T-helper 17 cell (primary cell): ENCODE results near the gene F12. TPM values are rescaled to one million over a fixed set of nuclear protein-coding genes. Genes with fewer than 3 reads are reported as not detected.
"Not testable (repeated sequence)": the region's sequence is repeated elsewhere in the genome, so short reads cannot be mapped to it uniquely, and the experiment has no call there.

Experiments used
- ATAC-seq: fragments of 150-1000 bp; cut with Tn5 transposase; 2 replicates; pipeline ENCODE4 v1.10.0; 2021; ENCODE audit warnings: mild to moderate bottlenecking, moderate library complexity
- DNase-seq, 3 donors: peaks; one replicate each; pipeline versions ENCODE4 v3.0.0 to v3.0.0-alpha.2; 2020 to 2021
- H3K9me3 ChIP-seq: one replicate; pipeline ENCODE4 v1.7.0; 2013; ENCODE audit warnings: low read length, mild to moderate bottlenecking; ENCODE audit not compliant: control insufficient read depth, poor library complexity, severe bottlenecking
- H3K27ac Mint-ChIP-seq: one replicate; pipeline ENCODE4 v1.8.0; 2022; ENCODE audit warnings: mild to moderate bottlenecking, moderate library complexity, mixed read lengths
- H3K27me3 Mint-ChIP-seq: one replicate; pipeline ENCODE4 v1.8.0; 2022; ENCODE audit warnings: mixed read lengths
- H3K36me3 Mint-ChIP-seq: one replicate; pipeline ENCODE4 v1.8.0; 2022; ENCODE audit warnings: low read depth, mixed read lengths
- H3K4me1 Mint-ChIP-seq: one replicate; pipeline ENCODE4 v1.8.0; 2022; ENCODE audit warnings: mild to moderate bottlenecking, mixed read lengths
- H3K4me3 Mint-ChIP-seq: one replicate; pipeline ENCODE4 v1.8.0; 2022; ENCODE audit warnings: mild to moderate bottlenecking, moderate library complexity, mixed read lengths
- total RNA-seq, 4 donors: library from RNA in 2 of 4; stranded (reverse) in 2 of 4; gene quantifications; one replicate each; pipeline ENCODE4 v1.2.3 and lab custom pipeline; 2022 to 2026

Gene F12
- total RNA-seq, 2 donors from 2014 or later = 0.62 to 1.1 TPM

DNA sequence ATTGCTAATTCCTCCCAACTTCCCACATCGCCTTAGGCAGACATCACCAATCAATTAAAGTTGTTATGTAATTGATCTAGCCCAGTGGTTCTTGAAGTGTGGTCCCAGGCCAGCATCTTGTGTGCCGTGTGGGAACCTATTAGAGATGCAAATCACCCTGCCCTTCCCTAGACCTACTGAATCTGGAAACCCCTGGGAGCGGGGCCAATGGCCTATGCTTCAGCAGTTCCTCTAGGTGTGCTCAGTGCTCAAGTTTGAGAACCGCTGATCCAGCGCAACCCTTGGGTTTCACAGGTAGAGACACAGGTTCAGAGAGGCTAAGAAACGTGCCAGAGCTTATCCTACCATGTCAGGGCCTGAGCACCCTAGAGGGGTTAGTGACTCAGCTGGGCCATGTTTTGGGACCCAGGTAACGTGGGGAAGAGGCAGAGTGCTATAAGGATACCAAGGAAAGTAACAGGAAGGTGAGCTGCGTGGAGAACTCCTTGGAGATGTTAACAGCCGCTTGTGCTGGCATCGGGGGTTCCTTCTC, 20.8 kb downstream of the F12 start:
- Mint-ChIP-seq H3K27me3 (no peaks in the 10 kb centered on the region), H3K27ac (peak overlapping the region; percentile 97), H3K4me3 (peak overlapping the region; percentile 92), H3K4me1 (peaks cover 39% of the 10 kb centered on the region), H3K36me3 (no peaks in the 10 kb centered on the region)
- H3K9me3 ChIP-seq = no peaks in the 10 kb centered on the region
- ATAC-seq (no peak), DNase-seq (no peak)

DNA sequence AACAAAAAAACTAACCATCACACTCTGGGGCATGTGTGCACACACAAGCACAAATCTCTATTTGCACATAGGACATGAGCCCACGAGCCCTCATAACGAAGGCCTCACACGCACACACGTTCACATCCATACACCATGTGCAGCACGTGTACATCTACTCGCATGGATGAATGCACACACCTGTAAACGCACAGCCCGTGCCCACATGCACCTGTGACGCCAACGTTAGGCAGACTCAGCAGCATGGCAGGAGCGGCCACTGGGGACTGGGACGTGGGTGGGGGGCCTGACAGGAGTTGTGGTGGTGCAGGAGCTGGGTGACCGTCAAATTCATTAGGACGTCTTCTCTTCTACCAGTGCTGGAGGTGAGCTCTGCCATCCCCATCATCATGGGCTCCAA, 22.0 kb downstream of the F12 start:
- Mint-ChIP-seq H3K4me1 (peaks cover 45% of the 10 kb centered on the region), H3K27ac (peak overlapping the region; percentile 97), H3K36me3 (no peaks in the 10 kb centered on the region), H3K27me3 (no peaks in the 10 kb centered on the region), H3K4me3 (no peak overlapping the region)
- ATAC-seq (no peak), DNase-seq (no peak)
- no peaks in the 10 kb centered on the region for H3K9me3 ChIP-seq

DNA sequence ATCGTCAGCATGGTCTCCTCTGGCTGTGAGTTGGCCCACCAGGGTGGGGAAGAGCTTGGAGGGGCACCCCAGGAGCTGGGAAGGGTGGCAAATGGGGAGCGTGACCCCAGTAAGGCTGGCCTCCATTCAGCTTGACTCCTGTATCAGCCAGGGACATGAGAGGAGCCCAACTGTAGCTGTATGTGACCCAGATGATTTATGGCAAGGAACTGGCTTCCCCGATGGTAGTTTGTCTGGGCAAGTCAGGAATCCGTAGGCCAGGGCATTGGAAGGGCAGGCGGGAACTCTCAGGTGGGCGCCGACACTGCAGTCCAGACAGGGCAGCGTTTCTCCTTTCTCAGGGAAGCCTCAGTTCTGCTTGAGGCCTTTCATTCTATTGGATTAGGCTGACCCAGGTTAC, 22.8 kb downstream of the F12 start:
- H3K36me3 Mint-ChIP-seq = no peaks in the 10 kb centered on the region
- no peaks in the 10 kb centered on the region for H3K9me3 ChIP-seq
- H3K4me3 Mint-ChIP-seq = no peak overlapping the region
- ATAC-seq = no peak
- peak overlapping the region; percentile 97 for H3K27ac Mint-ChIP-seq
- H3K27me3 Mint-ChIP-seq = no peaks in the 10 kb centered on the region
- no peak for DNase-seq
- H3K4me1 Mint-ChIP-seq = peaks cover 47% of the 10 kb centered on the region

DNA sequence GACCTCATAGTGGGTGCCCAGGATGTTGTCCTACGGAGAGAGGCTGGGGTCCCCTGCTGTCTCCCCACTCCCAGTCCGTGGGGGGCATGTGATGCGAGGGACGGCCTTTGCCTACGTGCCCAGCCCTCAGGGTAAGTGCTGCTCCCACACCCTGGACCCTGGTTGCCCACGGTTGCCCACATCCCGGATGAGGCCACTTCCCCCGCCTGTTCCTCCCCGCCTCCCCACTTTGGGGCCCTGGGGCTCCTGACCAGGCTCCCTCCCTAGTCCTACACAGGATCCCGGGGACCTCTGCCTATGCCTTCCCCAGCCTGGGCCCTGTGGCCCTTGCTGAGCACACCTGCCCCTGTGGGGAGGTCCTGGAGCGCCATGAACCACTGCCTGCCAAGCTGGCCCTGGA, 23.6 kb downstream of the F12 start:
- Mint-ChIP-seq H3K4me1 (peaks cover 44% of the 10 kb centered on the region), H3K4me3 (peak overlapping the region; percentile 74), H3K27ac (peak overlapping the region; percentile 80), H3K27me3 (no peaks in the 10 kb centered on the region), H3K36me3 (no peaks in the 10 kb centered on the region)
- no peak for ATAC-seq
- no peak for DNase-seq
- no peaks in the 10 kb centered on the region for H3K9me3 ChIP-seq

DNA sequence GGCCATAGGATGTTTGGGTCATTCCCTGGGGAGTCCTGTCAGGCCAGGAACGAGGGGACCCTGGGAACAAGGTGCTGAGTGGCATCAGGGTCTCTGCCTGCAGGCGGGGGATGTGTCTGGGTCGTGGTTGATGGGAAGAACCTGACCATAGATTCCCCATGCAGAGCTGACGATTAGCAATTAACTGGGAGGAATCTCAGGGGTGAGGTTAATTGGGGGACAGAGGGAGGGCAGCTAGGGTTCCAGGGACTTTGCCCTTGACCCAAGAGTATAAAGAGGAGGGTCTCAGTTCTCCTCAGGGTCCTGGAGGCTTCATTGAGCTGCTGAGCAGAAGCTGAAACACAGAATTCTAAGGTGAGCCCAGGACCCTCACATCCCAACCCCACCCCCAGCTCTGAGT, 25.2 kb downstream of the F12 start, which contains the start of gene SLC34A1:
Gene SLC34A1 (plus strand): TSS at position 301 of the 400 bp plus-strand sequence. CDS start 1,308 bp downstream, outside the sequence.
- no peak for ATAC-seq
- no peaks in the 10 kb centered on the region for H3K9me3 ChIP-seq
- H3K27me3 Mint-ChIP-seq = no peaks in the 10 kb centered on the region
- peak within 1 kb of the TSS; percentile 74 for H3K4me3 Mint-ChIP-seq
- peak within 1 kb of the TSS; percentile 80 for H3K27ac Mint-ChIP-seq
- H3K4me1 Mint-ChIP-seq = peaks cover 39% of the 10 kb centered on the region
- no peaks in the 10 kb centered on the region for H3K36me3 Mint-ChIP-seq
- DNase-seq = no peak

DNA sequence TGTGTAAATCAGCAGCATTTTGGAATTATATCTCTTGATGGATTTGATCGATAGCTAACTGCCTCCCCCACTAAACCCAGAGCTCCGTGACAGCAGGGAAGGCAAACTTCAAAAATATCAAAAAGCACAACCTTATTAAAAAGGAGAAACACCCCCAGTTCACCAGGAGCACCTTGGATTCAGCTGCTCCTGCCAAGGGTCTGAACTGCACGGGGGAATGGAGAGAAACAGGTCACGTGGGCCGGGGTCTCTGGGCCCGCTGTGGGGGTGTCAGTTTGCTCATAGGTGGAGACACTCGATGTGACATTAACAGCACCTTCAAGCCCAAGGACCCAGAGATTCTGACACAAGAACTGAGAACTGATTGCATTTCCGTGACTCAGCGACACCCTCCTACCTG, 26.2 kb downstream of the F12 start:
- H3K27ac Mint-ChIP-seq = no peak overlapping the region
- no peaks in the 10 kb centered on the region for H3K27me3 Mint-ChIP-seq

DNA sequence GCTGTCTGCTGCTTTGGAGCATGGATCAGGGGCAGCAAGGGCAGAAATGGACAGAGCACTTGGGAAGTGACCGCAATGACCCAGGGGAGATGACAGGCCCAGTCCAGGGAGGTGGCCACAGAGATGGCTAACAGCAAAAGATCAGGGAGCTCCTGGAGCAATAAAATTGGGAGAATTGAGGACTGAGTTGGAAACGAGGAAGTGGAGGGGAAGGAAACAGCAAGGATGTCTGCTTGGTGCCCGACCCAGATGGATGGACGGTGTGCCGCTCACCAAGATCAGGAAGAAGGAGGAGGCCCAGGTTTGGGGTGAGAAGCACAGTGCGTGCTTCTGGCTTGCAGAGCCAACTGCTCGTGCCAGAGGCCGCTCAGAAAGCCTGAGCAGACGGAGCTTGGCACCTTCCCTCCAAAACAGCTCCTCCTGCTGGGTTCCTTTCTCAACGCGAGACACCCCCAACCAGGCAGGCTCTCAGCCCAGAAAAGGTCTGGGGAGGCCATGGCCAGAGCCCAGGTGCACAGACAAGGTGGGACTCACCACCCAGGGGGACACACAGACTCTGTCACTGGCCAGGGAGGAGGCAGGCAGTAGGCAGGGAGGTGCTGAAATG, 26.8 kb downstream of the F12 start:
- DNase-seq (no peak), ATAC-seq (no peak)
- H3K36me3 Mint-ChIP-seq = no peaks in the 10 kb centered on the region
- peaks cover 29% of the 10 kb centered on the region for H3K4me1 Mint-ChIP-seq
- H3K4me3 Mint-ChIP-seq = no peak overlapping the region
- H3K9me3 ChIP-seq = no peaks in the 10 kb centered on the region
- no peaks in the 10 kb centered on the region for H3K27me3 Mint-ChIP-seq
- H3K27ac Mint-ChIP-seq = no peak overlapping the region

More for the DNA sequence above, 26.2 kb downstream of the F12 start:
- Mint-ChIP-seq H3K36me3 (no peaks in the 10 kb centered on the region), H3K4me1 (peaks cover 30% of the 10 kb centered on the region), H3K4me3 (no peak overlapping the region)
- DNase-seq (no peak), ATAC-seq (no peak)
- H3K9me3 ChIP-seq = no peaks in the 10 kb centered on the region

DNA sequence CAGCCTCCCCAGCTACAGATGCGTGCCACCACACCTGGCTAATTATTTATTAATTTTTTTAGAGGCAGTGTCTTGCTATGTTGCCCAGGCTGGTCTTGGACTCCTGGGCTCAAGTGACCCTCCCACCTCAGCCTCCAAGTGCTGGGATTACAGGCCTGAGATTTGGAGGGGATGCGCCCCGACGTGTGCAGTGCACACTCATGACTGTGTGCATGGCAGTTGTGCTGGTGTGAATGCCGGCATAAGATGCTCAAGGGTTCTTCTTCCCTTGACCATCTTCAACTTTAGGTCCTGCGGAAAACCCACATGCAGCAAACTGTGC, 28.6 kb downstream of the F12 start:
- Mint-ChIP-seq H3K4me1 (peaks cover 29% of the 10 kb centered on the region), H3K4me3 (no peak overlapping the region), H3K36me3 (no peaks in the 10 kb centered on the region), H3K27me3 (no peaks in the 10 kb centered on the region), H3K27ac (peak overlapping the region; percentile 77)
- no peaks in the 10 kb centered on the region for H3K9me3 ChIP-seq
- ATAC-seq (no peak), DNase-seq (no peak)

DNA sequence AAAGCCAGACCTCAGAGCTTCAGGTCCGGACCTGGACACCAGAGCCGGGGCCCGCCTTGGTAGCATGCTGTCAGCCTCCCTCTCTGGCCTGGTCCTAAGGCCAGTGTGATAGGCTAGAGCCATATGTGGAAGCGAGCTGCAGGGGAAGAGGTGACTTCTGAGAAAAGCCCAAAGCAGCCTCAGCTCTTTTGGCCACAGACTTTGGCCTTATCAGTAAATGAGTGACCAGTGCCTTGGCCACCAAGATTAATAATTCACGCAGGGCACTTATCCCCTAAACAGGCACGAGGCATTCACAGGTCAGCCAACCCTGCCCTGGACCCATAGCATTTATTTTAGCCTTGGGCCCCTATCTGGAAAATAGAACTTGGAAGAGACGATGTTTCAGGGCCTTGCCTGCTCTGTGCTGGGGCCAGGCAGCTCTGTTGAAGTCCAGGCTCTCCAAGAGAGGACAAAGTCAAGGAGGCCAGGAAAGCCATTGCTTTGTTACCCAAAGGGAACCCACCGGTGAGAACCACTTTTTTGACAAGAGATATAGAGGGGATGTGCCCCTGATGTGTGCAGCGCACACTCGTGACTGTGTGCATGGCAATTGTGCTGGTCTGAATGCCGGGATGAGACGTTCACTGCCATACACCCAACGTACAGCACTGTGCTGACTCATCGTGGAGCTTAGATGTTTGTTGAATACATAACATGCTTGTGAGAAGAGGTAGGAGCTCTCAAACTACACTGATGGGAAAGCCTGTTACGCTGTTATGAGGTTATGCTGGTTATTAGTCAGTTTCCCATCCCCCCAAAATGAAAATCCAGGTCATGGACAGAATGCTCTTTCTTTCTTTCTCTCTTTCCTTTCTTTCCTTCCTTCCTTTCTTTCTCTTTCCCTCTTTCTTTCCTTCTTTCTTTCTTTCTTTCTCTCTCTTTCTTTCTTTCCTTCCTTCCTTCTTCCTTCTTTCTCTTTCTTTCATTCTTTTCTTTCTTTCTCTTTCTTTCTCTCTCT, 30.2 kb downstream of the F12 start:
- no peaks in the 10 kb centered on the region for H3K9me3 ChIP-seq
- ATAC-seq (peak; percentile 90), DNase-seq (no peak)
- peaks cover 34% of the 10 kb centered on the region for H3K4me1 Mint-ChIP-seq
- peak overlapping the region; percentile 77 for H3K27ac Mint-ChIP-seq
- peak overlapping the region; percentile 64 for H3K4me3 Mint-ChIP-seq
- H3K36me3 Mint-ChIP-seq = no peaks in the 10 kb centered on the region
- H3K27me3 Mint-ChIP-seq = no peaks in the 10 kb centered on the region

DNA sequence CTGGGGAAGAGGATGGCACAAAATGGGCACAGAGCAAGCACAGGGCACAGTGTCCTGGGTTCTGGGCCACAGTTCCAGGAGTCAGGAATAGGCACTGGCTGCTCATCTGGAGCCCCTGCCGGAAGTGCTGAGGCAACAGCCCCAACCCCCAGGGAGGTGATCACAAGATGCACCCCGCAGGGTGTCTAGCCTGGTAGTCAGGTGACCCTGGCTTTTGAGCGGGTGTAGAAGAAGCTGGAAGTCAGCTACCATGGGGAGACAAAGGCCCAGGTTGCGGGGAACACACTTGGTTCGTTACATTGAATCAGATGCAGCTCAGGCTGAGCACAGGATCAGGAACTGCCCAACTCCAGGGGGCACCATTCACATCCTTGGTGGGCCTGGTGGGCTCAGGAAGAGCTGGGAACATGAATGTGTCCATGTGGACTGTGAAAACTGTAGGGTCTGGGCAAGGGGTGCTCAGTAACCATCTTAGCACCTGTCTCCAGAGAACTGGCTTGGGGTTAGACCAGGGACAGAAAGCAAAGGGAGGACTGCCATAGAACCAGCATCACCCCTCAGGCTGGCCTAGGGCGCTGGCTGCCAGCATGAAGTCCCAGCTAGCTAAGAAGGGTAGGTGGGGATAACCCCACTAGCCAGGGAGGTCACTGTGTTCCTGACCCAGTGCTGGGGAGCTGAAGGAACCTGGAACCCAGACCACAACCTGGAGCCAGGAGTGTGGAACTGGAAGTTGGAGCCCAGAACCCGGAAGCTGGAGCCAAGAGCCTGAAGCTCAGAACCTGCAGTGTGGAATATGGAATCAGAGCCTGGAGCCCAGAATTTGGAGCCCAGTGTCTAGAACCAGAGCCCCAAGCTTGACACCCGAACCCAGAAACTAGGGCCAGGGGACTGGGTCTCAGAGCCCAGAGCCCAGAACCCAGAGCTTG, 31.2 kb downstream of the F12 start:
- H3K36me3 Mint-ChIP-seq = no peaks in the 10 kb centered on the region
- no peak overlapping the region for H3K4me3 Mint-ChIP-seq
- no peak for ATAC-seq
- H3K27ac Mint-ChIP-seq = peak overlapping the region; percentile 70
- no peaks in the 10 kb centered on the region for H3K27me3 Mint-ChIP-seq
- no peak for DNase-seq
- H3K4me1 Mint-ChIP-seq = peaks cover 38% of the 10 kb centered on the region
- H3K9me3 ChIP-seq = no peaks in the 10 kb centered on the region

DNA sequence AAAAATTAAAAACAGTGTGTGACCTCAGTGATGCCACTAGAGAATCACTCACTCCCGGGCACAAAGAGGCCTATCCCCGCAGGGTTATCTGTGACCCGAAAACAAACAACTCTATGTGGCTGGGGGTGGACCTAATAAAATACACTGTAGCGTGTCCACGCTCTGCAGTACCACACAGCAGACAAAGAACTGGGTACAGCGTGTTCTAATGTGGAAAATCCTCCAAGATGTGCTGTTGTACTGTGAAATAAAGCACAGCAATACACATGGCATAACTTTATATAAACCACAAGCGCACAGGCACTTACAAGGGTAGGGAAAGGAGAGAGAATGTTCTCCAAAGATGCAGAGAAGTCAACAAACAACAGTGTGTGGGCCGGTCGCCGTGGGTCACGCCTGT, 33.3 kb downstream of the F12 start:
- Mint-ChIP-seq H3K27ac (peak overlapping the region; percentile 90), H3K36me3 (no peaks in the 10 kb centered on the region), H3K4me3 (no peak overlapping the region), H3K27me3 (no peaks in the 10 kb centered on the region), H3K4me1 (peaks cover 46% of the 10 kb centered on the region)
- no peak for ATAC-seq
- H3K9me3 ChIP-seq = no peaks in the 10 kb centered on the region
- DNase-seq = no peak

DNA sequence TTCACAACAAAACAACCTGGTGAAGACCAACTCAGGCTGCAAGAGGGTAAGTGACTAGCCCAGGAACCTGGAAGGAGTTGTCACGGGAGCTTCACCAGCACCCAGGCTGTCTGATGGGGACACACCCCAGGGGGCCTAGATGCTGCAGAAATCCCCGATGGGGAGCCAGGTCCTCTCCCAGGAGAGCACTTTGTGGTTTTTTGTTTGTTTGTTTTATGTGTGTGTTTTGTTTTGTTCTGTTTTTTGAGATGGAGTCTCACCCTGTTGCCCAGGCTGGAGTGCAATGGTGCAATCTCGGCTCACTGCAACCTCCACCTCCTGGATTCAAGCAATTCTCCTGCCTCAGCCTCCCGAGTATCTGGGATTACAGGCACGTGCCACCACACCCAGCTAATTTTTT, 33.8 kb downstream of the F12 start:
- DNase-seq, ATAC-seq, H3K27me3 Mint-ChIP-seq, H3K4me3 Mint-ChIP-seq, H3K36me3 Mint-ChIP-seq, H3K9me3 ChIP-seq: not testable (repeated sequence)
- H3K27ac Mint-ChIP-seq = peak overlapping the region; percentile 90
- peaks cover 48% of the 10 kb centered on the region for H3K4me1 Mint-ChIP-seq

DNA sequence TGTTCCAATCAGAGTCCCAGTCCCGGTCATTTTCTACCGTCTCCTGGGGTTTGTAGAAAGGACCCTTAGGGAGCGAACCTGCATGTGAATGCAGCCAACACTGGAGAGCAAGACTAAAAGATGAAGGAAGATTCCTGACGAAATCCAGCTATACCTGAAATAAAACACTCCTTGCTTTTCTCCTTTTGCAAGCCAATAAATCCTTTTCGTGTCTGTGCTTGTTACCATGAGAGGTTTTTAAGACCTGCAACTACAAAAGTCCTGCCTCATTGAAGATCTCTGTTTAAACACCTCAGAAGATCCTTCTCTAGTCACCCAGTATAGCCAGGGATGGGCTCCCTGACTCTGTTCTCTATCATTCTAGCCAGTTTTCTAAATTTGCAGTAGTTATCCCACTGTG, 35.2 kb downstream of the F12 start:
- DNase-seq = no peak
- ATAC-seq = no peak
- H3K4me1 Mint-ChIP-seq = peaks cover 42% of the 10 kb centered on the region
- H3K27ac Mint-ChIP-seq = peak overlapping the region; percentile 90
- H3K27me3 Mint-ChIP-seq = no peaks in the 10 kb centered on the region
- no peaks in the 10 kb centered on the region for H3K36me3 Mint-ChIP-seq
- H3K4me3 Mint-ChIP-seq = peak overlapping the region; percentile 88
- H3K9me3 ChIP-seq = no peaks in the 10 kb centered on the region
